ENCODE data around the gene CAV2.

Gene CAV2

GRCh38 chr7:116524609-116525297, 25.2 kb downstream of the CAV2 start, which contains the start of gene CAV1:
TSS of gene CAV1 (plus strand) at chr7:116525036. CDS start at chr7:116525063, 27 bp downstream.
- no peak for DNase-seq (ENCODE audit: low read depth in 3 of 3)

- DNase-seq (ENCODE audit: low read depth in 3 of 3) = no peak
Measured at GRCh38 chr7:116525298-116525912, 25.9 kb downstream of the CAV2 start.

DNA sequence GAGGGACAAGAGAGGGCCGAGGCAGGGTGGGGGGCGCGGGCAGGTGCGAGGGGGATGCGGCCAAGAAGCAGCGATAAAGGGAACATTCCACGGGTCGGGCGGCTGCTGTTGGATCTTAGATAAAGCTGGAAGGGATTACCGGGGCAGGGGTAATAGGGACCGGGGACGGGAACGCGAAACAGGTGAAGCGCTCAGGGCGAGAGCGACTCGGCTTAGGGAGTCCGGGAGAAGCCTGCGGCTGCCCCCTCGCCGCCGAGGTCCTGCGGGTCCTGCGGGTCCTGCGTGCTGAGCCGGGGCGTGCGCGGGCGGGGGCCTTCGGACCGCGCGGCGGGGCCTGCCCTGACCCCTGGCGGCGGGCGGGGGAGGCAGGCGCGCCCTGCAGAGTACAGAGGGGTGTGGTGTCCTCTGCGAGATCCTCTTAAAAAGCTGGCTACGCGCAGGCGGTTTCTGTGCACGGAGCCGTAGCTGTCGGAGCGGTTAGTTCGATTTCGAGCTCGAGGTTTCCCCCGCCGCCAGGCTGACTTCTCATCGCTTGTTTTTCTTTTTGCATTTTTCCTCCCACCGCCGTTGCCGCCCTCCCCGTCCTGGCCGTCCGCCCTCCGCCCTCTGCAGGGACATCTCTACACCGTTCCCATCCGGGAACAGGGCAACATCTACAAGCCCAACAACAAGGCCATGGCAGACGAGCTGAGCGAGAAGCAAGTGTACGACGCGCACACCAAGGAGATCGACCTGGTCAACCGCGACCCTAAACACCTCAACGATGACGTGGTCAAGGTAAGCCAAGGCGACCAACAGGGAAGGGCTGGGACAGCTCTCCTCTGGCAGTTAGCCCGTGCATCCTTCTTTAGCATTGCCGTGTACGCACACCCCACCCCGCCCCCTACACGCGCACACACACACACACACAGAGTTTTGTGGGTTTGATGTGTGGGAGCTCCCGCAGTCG, 26.6 kb downstream of the CAV2 start:
- peak; percentile 34 to 50 (median 35) for DNase-seq (ENCODE audit: low read depth in 3 of 3)

- DNase-seq (ENCODE audit: low read depth in 3 of 3) = no peak
Measured at GRCh38 chr7:116526897-116527296, 27.4 kb downstream of the CAV2 start.

DNA sequence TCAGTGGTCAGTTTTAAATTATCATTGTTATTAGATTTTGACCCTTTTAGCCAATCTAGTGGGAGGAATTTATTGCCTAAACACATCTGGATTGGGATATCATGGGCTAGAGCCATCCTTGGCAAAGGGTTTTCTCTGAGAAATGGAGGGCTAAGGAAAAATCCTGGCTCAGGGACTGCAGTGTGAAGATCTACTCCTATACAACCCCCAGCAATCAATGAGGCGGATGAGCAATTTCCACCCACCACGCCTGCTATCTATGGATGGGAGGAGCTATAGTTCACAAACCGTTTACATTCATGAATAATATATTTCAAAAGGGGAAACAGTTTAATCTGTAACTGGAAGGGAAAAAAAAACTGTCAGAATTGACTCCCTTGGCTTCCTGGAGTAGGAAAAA, 28.0 kb downstream of the CAV2 start:
- no peak for DNase-seq (ENCODE audit: low read depth in 3 of 3)

- DNase-seq (ENCODE audit: low read depth in 3 of 3) = no peak
Measured at GRCh38 chr7:116528008-116528789, 28.7 kb downstream of the CAV2 start.

DNA sequence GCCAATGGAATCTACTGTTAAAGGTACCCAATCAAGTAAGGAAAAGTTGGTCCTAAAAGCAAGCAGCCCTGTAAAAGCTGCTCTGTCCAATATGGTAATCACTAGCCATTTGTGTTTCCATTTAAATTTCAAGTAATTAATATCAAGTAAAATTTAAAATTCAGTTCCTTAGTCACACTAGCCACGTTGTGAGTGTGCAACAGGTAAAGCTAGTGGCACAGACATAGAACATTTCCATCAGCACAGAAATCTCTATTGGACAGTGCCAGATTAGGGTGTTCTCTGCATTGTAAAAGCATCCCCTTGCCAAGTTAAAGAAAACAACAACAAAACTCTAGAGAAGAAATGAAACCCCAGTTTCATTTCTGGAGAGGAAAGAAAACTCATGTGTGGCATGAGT, 29.7 kb downstream of the CAV2 start:
- DNase-seq (ENCODE audit: low read depth in 3 of 3) = no peak

DNA sequence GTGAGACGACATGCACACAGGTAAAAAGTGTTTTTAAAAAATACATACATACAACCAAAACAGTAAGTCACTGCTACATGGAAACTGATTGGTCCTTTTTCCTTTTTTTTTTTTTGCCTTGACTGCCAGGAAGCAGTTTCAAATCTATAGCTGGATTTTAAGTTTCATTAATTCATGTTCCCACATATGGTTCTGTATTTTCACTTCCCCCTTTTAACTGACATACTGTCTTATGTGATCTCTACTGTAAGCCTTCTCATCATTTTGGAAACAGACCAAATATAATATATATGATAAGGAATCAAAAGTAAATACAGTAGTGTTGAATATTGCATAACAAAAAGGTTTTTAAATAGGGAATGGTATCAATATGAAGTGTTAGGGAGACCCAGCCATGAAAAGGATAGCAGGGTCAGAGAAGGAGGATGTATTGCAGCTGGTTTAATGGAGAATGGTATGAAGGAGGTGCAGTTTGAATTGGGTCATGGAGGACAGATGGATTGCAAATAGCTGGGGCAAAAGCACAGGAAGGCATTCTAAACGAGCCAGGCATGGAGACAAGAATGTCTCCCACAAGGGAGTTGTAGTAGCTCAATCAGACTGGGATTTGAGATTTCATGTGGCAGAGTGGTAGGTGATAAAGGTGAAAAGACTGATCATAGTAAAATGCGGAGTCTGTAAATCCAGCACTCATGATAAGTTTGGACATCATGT, 30.7 kb downstream of the CAV2 start:
- DNase-seq (ENCODE audit: low read depth in 3 of 3) = no peak

DNA sequence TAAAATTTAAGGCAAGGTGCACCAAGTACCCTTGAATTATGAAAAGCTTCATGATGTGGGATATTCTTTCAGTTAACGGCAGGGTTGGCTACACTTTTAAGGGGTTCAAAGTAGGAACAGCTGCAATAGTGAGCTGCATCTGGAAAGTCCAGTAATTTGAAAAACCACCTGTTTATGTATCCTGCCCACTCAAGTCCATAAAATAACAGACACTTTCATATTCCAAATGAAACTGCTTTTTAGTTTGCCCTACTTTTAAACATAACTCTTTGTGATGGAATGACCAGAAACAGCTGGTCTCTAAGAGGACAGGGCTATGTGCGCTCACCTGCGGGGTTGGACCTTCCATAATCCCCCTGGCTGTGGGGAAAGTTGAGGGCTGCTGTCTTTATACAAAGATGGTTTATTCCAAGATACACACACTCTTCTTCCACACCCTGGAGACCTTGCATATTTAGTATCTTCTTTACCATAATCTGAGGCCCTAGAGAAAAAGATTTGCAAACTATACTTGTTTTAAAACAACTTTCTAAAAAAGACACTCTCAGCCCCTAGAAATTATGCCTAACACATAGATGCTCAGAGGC, 32.7 kb downstream of the CAV2 start:
- no peak for DNase-seq (ENCODE audit: low read depth in 3 of 3)

- no peak for DNase-seq (ENCODE audit: low read depth in 3 of 3)
Measured at GRCh38 chr7:116534790-116535189, 35.3 kb downstream of the CAV2 start.

GRCh38 chr7:116535416-116535815, 35.9 kb downstream of the CAV2 start:
- DNase-seq (ENCODE audit: low read depth in 3 of 3) = no peak

DNA sequence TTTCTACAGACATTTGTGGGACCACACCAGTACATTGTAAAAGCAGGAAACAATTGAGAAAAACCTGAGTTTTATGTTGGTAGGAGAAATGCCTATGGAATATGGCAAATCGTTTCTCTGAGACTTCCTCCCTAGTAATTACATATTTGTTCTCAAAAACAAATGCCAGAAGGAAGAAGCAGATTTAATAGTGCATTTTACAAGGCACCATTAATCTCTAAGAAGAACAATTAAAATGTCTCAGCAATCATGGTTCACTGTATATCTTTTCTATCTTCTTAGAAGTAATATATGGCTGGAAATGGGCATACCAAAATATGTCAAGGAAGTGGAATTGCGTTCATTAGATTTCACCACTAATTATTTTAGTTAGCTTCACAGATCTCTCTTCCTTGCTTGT, 38.6 kb downstream of the CAV2 start:
- DNase-seq (ENCODE audit: low read depth in 3 of 3) = no peak

- no peak for DNase-seq (ENCODE audit: low read depth in 3 of 3)
Measured at GRCh38 chr7:116539879-116540278, 40.3 kb downstream of the CAV2 start.

GRCh38 chr7:116540743-116541142, 41.2 kb downstream of the CAV2 start:
- DNase-seq (ENCODE audit: low read depth in 3 of 3) = no peak

DNA sequence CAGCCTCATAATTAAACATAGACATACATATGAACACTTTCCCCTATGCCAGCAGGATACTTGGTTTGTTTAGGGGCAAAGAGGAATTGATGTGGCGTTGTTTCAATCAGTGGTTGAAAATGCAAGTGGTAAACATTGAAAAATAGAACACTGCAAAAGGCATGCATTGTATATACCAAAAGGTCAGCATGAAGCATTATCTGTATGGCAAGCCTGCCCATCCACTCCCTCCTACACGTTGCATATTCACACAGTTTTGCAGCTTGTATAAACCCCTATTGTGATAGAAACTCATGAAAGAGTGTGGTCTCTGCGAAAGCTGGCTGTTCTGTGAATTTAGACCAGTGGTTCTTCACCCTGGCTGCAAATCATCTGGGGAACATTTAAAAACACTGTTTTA, 42.4 kb downstream of the CAV2 start:
- no peak for DNase-seq (ENCODE audit: low read depth in 3 of 3)

DNA sequence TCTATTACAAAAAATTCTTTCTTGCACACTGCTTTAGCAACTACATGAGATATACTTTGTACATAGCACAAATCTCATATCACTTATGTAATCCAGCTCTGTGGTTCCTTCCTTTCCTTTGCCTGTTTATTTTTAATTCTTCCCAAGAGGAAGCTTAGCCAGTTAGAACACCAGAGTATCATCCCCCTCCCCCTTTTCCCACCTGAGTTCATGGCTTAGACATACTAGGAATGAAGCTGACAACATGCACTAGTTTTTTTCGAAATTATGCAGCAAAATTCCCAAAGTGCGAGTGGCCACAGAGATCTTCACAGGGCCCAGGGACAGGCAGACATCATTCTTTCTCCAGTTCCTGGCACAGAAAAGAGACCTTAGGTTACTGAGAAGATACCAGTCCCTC, 43.1 kb downstream of the CAV2 start:
- no peak for DNase-seq (ENCODE audit: low read depth in 3 of 3)

DNA sequence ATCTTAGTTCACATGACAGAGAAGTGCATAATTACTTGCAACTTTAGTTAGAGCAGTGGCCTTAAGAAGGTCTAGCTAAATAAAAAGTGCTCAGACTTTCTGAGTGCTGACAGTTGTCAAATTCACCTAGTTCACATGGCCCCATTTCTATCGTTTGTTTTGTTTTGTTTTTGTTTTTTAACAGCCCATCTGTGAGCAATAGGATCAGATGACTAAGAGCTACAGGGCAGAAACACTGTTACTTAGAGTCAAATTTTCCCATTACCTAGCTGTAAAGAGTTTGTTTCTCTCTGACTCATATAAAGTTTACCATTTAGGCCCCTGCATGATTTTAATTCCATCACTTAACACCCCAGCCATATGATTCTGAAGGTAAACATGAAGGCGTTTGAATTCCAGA, 44.1 kb downstream of the CAV2 start:
- DNase-seq (ENCODE audit: low read depth in 3 of 3) = no peak

- DNase-seq (ENCODE audit: low read depth in 3 of 3) = no peak
Measured at GRCh38 chr7:116544487-116544886, 44.9 kb downstream of the CAV2 start.

DNA sequence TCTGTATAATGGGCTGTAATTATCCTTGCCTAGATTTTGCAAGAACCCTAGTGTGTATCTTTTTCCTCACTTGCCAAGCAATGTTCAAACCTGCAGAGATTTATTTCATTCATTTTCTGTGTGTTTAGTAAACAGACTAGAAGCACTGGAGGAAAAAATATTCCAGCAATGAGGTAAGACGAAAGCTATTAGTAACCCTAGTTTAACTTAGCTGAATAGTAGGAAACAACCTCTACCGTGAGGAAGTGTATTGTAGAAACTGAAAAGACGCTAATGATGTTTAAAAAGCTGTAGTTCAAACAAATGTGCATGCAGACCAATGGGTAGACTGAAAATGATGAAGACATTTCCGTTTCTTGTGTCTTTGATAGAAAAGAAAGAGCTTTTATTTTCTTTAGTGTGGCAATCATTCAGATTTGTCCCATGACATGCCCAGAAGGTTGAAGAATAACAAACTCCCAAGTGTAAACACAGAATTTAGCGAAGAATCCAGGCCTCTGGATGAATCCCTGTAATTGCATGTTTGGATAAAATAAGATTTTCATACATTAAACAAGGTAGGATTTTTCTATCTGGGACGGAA, 46.0 kb downstream of the CAV2 start:
- DNase-seq (ENCODE audit: low read depth in 3 of 3) = no peak

DNA sequence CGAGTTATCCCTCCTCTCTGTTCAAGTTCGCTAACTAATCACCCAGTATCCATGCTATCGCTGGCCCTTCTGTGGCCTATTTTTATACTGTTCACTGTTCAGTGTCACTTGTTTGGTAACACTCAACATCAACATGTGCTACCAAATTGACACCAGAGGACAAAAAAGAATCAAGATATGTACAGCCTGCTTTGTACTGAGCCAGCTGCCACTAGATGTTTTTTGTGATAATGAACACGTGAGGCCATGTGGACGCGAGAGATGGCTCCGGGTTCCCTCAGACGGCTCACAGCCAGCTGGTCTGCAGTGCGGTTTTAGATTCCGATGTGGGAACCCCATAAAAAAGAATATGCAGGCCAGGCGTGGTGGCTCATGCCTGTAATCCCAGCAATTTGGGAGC, 46.5 kb downstream of the CAV2 start:
- no peak for DNase-seq (ENCODE audit: low read depth in 3 of 3)

Data from stimulated activated CD4-positive, alpha-beta T cell treated with anti-CD3 and anti-CD28 coated beads, TNF-alpha, amount 100 ng/mL, for 48 hours (primary cell).